Measurements from ENCODE around the gene PRR36.

DNA sequence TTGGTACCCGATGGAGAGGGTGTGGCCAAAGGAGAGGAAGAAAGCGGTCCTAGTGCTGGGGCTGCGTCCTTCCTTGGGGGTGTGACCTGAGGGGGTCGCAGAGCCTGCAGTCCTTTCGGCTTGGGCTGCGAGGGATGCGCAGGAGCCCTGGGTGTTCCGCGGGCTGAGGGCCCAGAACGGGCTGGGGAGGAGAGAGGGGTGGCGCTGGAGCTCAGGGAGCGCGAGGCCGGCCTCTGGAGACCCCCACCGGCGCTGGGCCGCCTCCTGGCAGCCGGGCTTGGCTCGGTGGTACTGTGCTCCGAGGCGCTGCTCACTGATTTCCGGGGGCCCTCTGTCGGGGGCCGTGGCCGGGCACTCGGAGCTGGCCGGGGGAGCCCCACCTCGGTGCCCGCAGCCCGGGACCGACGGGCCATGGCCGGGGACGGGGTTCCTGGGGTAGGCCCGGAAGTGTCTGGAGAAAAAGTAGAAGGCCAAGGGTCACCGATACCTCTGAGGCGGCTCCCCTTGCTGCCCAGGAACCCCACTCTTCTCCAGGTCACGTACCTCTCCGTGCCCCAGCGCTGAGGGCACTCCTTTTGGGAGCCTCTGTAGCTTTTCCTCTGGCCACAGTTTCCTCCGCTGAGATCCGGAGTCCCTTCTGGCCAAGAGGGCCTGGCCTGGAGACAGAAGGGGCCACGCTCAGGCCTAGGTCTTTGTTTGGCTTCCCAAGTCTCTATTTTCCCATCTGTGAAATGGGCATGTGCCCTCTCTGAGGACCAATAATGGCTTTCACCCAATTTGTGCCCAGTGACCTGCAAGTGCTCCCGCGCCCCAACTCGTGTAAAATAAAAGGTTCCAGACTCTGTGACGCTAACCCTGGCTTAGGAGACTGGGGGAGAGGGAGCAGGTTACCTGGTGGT lies 1.6 kb downstream of the PRR36 start:
- no peak for TF ChIP-seq CTCF (IDR thresholded peaks at IDR 0.05)
- no peak for TF ChIP-seq POLR2A (IDR thresholded peaks at IDR 0.05)
